HepG2 (cell line): Measurements from ENCODE around the gene TMEM256. TPM values are rescaled to one million over a fixed set of nuclear protein-coding genes. Genes with fewer than 3 reads are reported as not detected.

Experiments used
- ATAC-seq: fragments of 200-7000 bp; cut with Tn5 transposase; 3 replicates; pipeline ENCODE4 v1.9.1; 2020; ENCODE audit warnings: mild to moderate bottlenecking, moderate library complexity
- BruUV-seq: library from RNA; stranded (reverse); fragments of 400-500 nt; replicated peaks from 2 replicates; lab custom pipeline; 2021; lab: Mats Ljungman, UMichigan
- CTCF ChIA-PET: fragments of 300-600 bp; formaldehyde crosslinking; extraction: SDS; loops from one replicate; lab custom pipeline; 2021; ENCODE audit warnings: low total read pairs, inconsistent platforms, low intra/inter-chr PET ratio; lab: Yijun Ruan, JAX
- POLR2A ChIA-PET: fragments of 350-600 bp; sonication (Branson Sonifier 250); formaldehyde crosslinking; loops from one replicate; lab custom pipeline; 2020; ENCODE audit warnings: antibody characterized with exemption, inconsistent platforms; lab: Yijun Ruan, JAX
- DNase-seq: peaks from one replicate; pipeline ENCODE4 v3.0.0-alpha.2; 2015; ENCODE audit warnings: low spot score
- FAIRE-seq: peaks from 3 replicates; lab custom pipeline; 2011; peaks lifted over from hg19 to GRCh38; lab: Jason Lieb, UNC
- H2AFZ ChIP-seq: one replicate; pipeline ENCODE4 v1.6.1; 2011; ENCODE audit warnings: low read length, inconsistent platforms
- H3K27ac ChIP-seq: fragments of 300-600 bp; 3 replicates; pipeline ENCODE4 v1.8.0; 2011; ENCODE audit warnings: mixed run types, mild to moderate bottlenecking, mixed read lengths, low read length, inconsistent platforms; ENCODE audit not compliant: insufficient read depth; ENCODE audit errors: extremely low read length
- H3K27me3 ChIP-seq, 2 experiments: fragments of 200-600 bp in 1 of 2; 2 replicates in 1 of 2; 3 replicates in 1 of 2; pipeline versions ENCODE4 v1.6.0 to v1.8.0; 2011; ENCODE audit warnings: low read length in 2 of 2, mild to moderate bottlenecking in 2 of 2, moderate library complexity in 2 of 2, inconsistent platforms in 1 of 2; ENCODE audit not compliant: insufficient read depth in 2 of 2, control insufficient read depth in 1 of 2
- H3K36me3 ChIP-seq, 2 experiments: fragments of 200-600 bp in 1 of 2; replicated peaks in 1 of 2; 2 replicates in 1 of 2; 3 replicates in 1 of 2; pipeline versions ENCODE4 v1.5.1 to v1.8.0; 2011; ENCODE audit warnings: low read length in 2 of 2, inconsistent platforms in 1 of 2; ENCODE audit not compliant: insufficient read depth in 2 of 2, control insufficient read depth in 1 of 2
- H3K4me1 ChIP-seq: 2 replicates; pipeline ENCODE4 v1.5.1; 2012; ENCODE audit warnings: low read length, inconsistent platforms; ENCODE audit not compliant: insufficient read depth
- H3K4me2 ChIP-seq: 2 replicates; pipeline ENCODE4 v1.6.0; 2011; ENCODE audit warnings: low read depth, low read length, inconsistent platforms
- H3K4me3 ChIP-seq, 3 experiments: fragments of 200-600 bp in 1 of 3; sonication (generic), shearing (Covaris generic) in 1 of 3; replicated peaks in 1 of 3; 2 replicates each; pipeline ENCODE4 v1.5.1; 2011 to 2016; ENCODE audit warnings: low read length in 3 of 3, inconsistent platforms in 2 of 3, low read depth in 2 of 3, mild to moderate bottlenecking in 2 of 3, control low read depth in 1 of 3, mixed read lengths in 1 of 3; ENCODE audit not compliant: insufficient read depth in 1 of 3
- H3K79me2 ChIP-seq: one replicate; pipeline ENCODE4 v1.6.1; 2011; ENCODE audit warnings: low read length, inconsistent platforms; ENCODE audit not compliant: insufficient read depth
- H3K9ac ChIP-seq: 2 replicates; pipeline ENCODE4 v1.6.0; 2011; ENCODE audit warnings: mild to moderate bottlenecking, low read depth, low read length, inconsistent platforms; ENCODE audit not compliant: insufficient read depth
- H3K9me3 ChIP-seq: 2 replicates; pipeline ENCODE4 v1.5.1; 2012; ENCODE audit warnings: mild to moderate bottlenecking, low read length
- H4K20me1 ChIP-seq: 2 replicates; pipeline ENCODE4 v1.6.0; 2011; ENCODE audit warnings: inconsistent platforms, mild to moderate bottlenecking, low read length, moderate library complexity; ENCODE audit not compliant: insufficient read depth
- ATF1 ChIP-seq: IDR thresholded peaks from 2 replicates; pipeline ENCODE4 v1.6.1; 2016; ENCODE audit warnings: mild to moderate bottlenecking, control low read depth
- CEBPB ChIP-seq: IDR thresholded peaks from 2 replicates; pipeline ENCODE4 v1.6.1; 2011; ENCODE audit warnings: low read depth, low read length, improper control_type of control experiment, borderline replicate concordance
- EHMT2 ChIP-seq: fragments of 200-600 bp; sonication (generic); IDR thresholded peaks from 2 replicates; pipeline ENCODE4 v1.7.0; 2017; ENCODE audit warnings: antibody characterized with exemption, low read depth, low read length, borderline replicate concordance
- HMGA1 ChIP-seq: sonication (generic); formaldehyde crosslinking; conservative IDR thresholded peaks from 2 replicates; pipeline ENCODE4 v1.4.0; 2020; ENCODE audit warnings: missing genetic modification reagents
- NR1H2 ChIP-seq: sonication (generic); formaldehyde crosslinking; IDR thresholded peaks from 2 replicates; pipeline ENCODE4 v1.8.1; 2022; ENCODE audit warnings: low read depth, missing genetic modification reagents, borderline replicate concordance
- PHB2 ChIP-seq: fragments of 450-650 bp; IDR thresholded peaks from 2 replicates; pipeline ENCODE4 v1.6.1; 2018; ENCODE audit not compliant: partially characterized antibody
- SKI ChIP-seq: fragments of 450-650 bp; IDR thresholded peaks from one replicate; pipeline ENCODE4 v1.6.1; 2018; ENCODE audit warnings: mild to moderate bottlenecking; ENCODE audit not compliant: partially characterized antibody
- SP140L ChIP-seq: sonication (generic); formaldehyde crosslinking; IDR thresholded peaks from 2 replicates; pipeline ENCODE4 v1.4.0; 2020; ENCODE audit warnings: missing genetic modification reagents, borderline replicate concordance
- TAF15 ChIP-seq: fragments of 200-400 bp; formaldehyde crosslinking; IDR thresholded peaks from one replicate; pipeline ENCODE4 v1.6.1; 2018; ENCODE audit warnings: mild to moderate bottlenecking, low read depth, low read length; ENCODE audit not compliant: poor library complexity, severe bottlenecking
- TBL1XR1 ChIP-seq: fragments of 150-350 bp; IDR thresholded peaks from 2 replicates; pipeline ENCODE4 v1.6.1; 2014; ENCODE audit warnings: borderline replicate concordance, low read length; ENCODE audit not compliant: partially characterized antibody
- ZNF253 ChIP-seq: sonication (generic); formaldehyde crosslinking; IDR thresholded peaks from 2 replicates; pipeline ENCODE4 v1.8.0; 2022; ENCODE audit warnings: mild to moderate bottlenecking, missing genetic modification reagents, borderline replicate concordance
- ZNF432 ChIP-seq: sonication (generic); formaldehyde crosslinking; IDR thresholded peaks from 2 replicates; pipeline ENCODE4 v1.5.0; 2020; ENCODE audit warnings: missing genetic modification reagents, mild to moderate bottlenecking, borderline replicate concordance
- ZNF776 ChIP-seq: sonication (generic); formaldehyde crosslinking; IDR thresholded peaks from 2 replicates; pipeline ENCODE4 v1.4.0; 2020; ENCODE audit warnings: mild to moderate bottlenecking, missing genetic modification reagents
- ZNF879 ChIP-seq: sonication (generic); formaldehyde crosslinking; IDR thresholded peaks from 2 replicates; pipeline ENCODE4 v1.8.1; 2023; ENCODE audit warnings: missing genetic modification reagents
- WGBS: methylation state at CpG from one replicate; pipeline ENCODE4 v1.1.6; 2017; ENCODE audit warnings: low lambda C conversion rate; 5-methylcytosine and 5-hydroxymethylcytosine counted together
- in situ Hi-C: cut with HindIII; loops from 2 replicates; pipeline ENCODE4 v1.10.0; 2017; ENCODE audit warnings: low pct_unique_long_range_greater_than_20kb; ENCODE audit not compliant: extremely low pct_ligation_motif_present
- intact Hi-C: fragments of 100-400 bp; cut with micrococcal nuclease; formaldehyde crosslinking; loops from one replicate; pipeline ENCODE4 v1.10.0; 2022; ENCODE audit not compliant: unreplicated experiment
- polyA plus RNA-seq, 8 experiments: library from polyadenylated mRNA; depleted of rRNA in 3 of 8; stranded (reverse) in 7 of 8; unstranded in 1 of 8; fragments of >200 nt; fragmentation: Illumina TruSeq in 4 of 8; extraction: Trizol in 4 of 8; gene quantifications; 2 replicates each; pipeline versions ENCODE4 v1.2.1 to v1.2.3, GENCODE V29; 2011 to 2016; ENCODE audit warnings: low read depth in 4 of 8, missing spikeins in 1 of 8, mixed read lengths in 1 of 8; ENCODE audit not compliant: insufficient read depth in 1 of 8
- total RNA-seq, 5 experiments: library from RNA; depleted of rRNA; stranded (reverse); fragments of >200 nt; fragmentation: Illumina TruSeq; extraction: Trizol; gene quantifications; 2 replicates each; pipeline ENCODE4 v1.2.3, GENCODE V29; 2016; ENCODE audit warnings: low read depth in 1 of 5
- TF ChIP-seq, protein P1 (sequence below): sonication (generic); formaldehyde crosslinking; IDR thresholded peaks from 2 replicates; pipeline ENCODE4 v1.5.1; 2020; ENCODE audit warnings: missing genetic modification reagents, mild to moderate bottlenecking, borderline replicate concordance
- TF ChIP-seq, protein P2 (sequence below): sonication (generic); formaldehyde crosslinking; IDR thresholded peaks from 2 replicates; pipeline ENCODE4 v1.4.0; 2020; ENCODE audit warnings: missing genetic modification reagents
- TF ChIP-seq, protein P3 (sequence below): sonication (generic); formaldehyde crosslinking; IDR thresholded peaks from 2 replicates; pipeline ENCODE4 v1.8.0; 2022; ENCODE audit warnings: low read depth, missing genetic modification reagents
- TF ChIP-seq, protein P4 (sequence below): sonication (generic); formaldehyde crosslinking; IDR thresholded peaks from 2 replicates; pipeline ENCODE4 v1.4.0; 2020; ENCODE audit warnings: mild to moderate bottlenecking, missing genetic modification reagents
- TF ChIP-seq, protein P5 (sequence below): sonication (generic); formaldehyde crosslinking; IDR thresholded peaks from 2 replicates; pipeline ENCODE4 v1.4.0; 2020; ENCODE audit warnings: missing genetic modification reagents

Gene TMEM256
- total and polyA plus RNA-seq, 2 of the 13 experiments (the other 11 are each of a cell fraction or from before 2014, with no cell fraction given): 231 to 252 TPM

DNA sequence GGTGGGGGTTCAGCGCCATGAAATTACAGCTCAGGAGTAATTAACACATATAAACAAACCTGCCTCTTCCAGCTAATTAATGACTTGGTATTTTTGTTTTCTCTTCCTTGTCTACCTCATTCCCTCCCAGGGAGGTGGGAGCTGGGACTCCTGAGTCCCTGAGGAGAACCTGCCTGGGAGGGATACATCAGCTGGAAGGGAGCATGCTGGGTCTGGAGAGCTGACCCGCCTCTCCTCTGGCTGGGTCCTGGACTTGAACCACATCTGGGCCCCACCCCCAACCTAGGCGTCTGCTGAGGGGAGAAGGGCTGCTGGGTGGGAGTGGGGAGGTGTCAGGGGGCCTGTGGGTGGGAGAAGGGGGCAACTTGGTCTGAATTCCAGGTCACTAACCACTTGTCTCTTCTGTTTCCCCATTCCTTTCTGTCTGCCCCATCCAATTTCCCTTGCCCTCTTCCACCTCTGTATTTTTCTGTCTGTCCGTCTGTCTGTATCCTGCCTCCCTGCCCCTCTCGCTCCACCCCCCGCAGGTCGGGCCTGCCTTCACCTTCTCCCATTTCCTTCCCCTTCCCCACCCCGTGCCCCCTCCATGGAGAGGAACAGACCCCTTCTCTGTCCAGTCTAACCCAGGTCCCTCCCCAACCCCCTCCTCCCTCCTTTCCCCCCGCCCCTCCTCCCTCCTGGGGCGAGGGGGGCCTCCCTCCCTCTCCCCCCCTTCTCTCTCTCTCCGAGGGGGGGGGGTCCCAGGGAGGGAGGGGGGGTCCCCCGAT is 3.8 kb upstream of the TMEM256 start, which contains the start of gene NLGN2 (continued):
- no peak for TF ChIP-seq PHB2
- TF ChIP-seq TAF15: no peak
- TF ChIP-seq, protein P1, sequence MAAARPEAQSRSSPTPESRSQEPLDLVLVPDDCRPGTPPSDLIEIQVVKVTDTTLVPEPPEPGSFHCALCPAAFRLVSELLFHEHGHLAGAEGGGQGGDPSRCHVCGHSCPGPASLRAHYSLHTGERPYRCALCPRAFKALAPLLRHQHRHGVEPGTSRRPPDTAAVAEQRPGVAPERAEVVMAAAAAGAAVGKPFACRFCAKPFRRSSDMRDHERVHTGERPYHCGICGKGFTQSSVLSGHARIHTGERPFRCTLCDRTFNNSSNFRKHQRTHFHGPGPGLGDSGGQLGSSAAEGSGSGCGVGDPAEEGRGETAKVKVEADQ: no peak
- TF ChIP-seq, protein P2, sequence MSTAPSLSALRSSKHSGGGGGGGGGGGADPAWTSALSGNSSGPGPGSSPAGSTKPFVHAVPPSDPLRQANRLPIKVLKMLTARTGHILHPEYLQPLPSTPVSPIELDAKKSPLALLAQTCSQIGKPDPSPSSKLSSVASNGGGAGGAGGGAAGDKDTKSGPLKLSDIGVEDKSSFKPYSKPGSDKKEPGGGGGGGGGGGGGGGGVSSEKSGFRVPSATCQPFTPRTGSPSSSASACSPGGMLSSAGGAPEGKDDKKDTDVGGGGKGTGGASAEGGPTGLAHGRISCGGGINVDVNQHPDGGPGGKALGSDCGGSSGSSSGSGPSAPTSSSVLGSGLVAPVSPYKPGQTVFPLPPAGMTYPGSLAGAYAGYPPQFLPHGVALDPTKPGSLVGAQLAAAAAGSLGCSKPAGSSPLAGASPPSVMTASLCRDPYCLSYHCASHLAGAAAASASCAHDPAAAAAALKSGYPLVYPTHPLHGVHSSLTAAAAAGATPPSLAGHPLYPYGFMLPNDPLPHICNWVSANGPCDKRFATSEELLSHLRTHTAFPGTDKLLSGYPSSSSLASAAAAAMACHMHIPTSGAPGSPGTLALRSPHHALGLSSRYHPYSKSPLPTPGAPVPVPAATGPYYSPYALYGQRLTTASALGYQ (CRISPR knock-in tag): no peak
- TF ChIP-seq, protein P3, sequence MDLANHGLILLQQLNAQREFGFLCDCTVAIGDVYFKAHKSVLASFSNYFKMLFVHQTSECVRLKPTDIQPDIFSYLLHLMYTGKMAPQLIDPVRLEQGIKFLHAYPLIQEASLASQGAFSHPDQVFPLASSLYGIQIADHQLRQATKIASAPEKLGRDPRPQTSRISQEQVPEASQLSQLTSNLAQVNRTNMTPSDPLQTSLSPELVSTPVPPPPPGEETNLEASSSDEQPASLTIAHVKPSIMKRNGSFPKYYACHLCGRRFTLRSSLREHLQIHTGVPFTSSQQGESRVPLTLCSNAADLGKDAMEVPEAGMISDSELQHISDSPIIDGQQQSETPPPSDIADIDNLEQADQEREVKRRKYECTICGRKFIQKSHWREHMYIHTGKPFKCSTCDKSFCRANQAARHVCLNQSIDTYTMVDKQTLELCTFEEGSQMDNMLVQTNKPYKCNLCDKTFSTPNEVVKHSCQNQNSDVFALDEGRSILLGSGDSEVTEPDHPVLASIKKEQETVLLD (CRISPR knock-in tag): no peak
- no peak for TF ChIP-seq ZNF776 (CRISPR knock-in tag)
- TF ChIP-seq, all 625 proteins: peak for 0

DNA sequence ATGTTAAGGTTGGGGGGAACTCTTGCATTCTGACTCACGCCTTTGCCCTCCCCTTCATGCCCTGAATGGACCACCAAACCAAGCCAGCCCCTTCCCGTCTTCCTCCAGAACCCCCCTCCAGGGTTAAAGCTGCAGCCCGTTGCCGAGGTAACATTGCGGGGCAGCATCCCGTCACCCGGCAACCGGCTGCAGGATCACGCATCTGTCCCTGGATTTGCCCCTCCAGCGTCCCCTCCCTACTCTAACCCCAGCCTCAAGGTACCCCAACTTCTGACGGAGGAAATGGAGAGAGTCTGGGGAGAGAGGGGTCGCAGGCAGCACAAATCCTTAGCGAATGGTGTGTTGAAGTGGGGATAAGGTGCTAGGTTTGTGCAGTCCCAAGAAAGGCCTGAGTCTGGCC is 3.2 kb upstream of the TMEM256 start:
- Histone ChIP-seq H3K79me2 (peaks cover 4% of the 10 kb centered on the region), H3K4me2 (no peak overlapping the region; the same call in 1 of the 2 replicates), H3K27ac (no peak overlapping the region), H3K4me3 (no peak overlapping the region), H3K9me3 (no peaks in the 10 kb centered on the region), H3K36me3 (0 out of 5 replicates have a peak, but pooled peaks cover 0 to 2% of the 10 kb centered on the region in 2 experiments), H2AFZ (no peak overlapping the region), H3K4me1 (peaks cover 18% of the 10 kb centered on the region), H3K9ac (no peak overlapping the region), H4K20me1 (no peaks in the 10 kb centered on the region), H3K27me3 (no peaks in the 10 kb centered on the region; a peak in 1 of 5 replicates)
- DNase-seq: no peak
- in situ Hi-C loops (no loop called here), intact Hi-C loops (no loop called here)
- WGBS: 81% methylated on average over 13 of the region's 13 CpGs
- POLR2A ChIA-PET: no interaction called here
- CTCF ChIA-PET: no interaction called here
- no peak for ATAC-seq
- FAIRE-seq: no peak
- BruUV-seq: no TSS peak
- TF ChIP-seq NR1H2 (CRISPR knock-in tag) (no peak), CEBPB (no peak), TBL1XR1 (no peak), ATF1 (CRISPR knock-in tag) (no peak), ZNF253 (CRISPR knock-in tag) (no peak), SP140L (CRISPR knock-in tag) (no peak), SKI (no peak), EHMT2 (no peak), HMGA1 (CRISPR knock-in tag) (no peak), ZNF879 (CRISPR knock-in tag) (no peak), ZNF432 (CRISPR knock-in tag) (no peak)
- TF ChIP-seq, protein P4, sequence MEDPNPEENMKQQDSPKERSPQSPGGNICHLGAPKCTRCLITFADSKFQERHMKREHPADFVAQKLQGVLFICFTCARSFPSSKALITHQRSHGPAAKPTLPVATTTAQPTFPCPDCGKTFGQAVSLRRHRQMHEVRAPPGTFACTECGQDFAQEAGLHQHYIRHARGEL: no peak
- TF ChIP-seq, protein P5, sequence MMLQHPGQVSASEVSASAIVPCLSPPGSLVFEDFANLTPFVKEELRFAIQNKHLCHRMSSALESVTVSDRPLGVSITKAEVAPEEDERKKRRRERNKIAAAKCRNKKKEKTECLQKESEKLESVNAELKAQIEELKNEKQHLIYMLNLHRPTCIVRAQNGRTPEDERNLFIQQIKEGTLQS (CRISPR knock-in tag): no peak
